Astrocyte of the spinal cord (primary cell): ENCODE measurements around the gene HOXA9.

Experiments used
- DNase-seq: peaks from one replicate; pipeline ENCODE4 v3.0.0; 2011; ENCODE audit warnings: low read depth, low spot score
- H3K4me3 ChIP-seq: 2 replicates; pipeline ENCODE4 v1.5.1; 2011; ENCODE audit warnings: low read depth, mild to moderate bottlenecking, low read length, moderate library complexity
- CTCF ChIP-seq: IDR thresholded peaks from 2 replicates; pipeline ENCODE4 v1.5.1; 2012; ENCODE audit warnings: low read depth, mild to moderate bottlenecking, low read length, inconsistent platforms
- in situ Hi-C: cut with HindIII; loops from 2 replicates; pipeline ENCODE4 v1.10.0; 2017; ENCODE audit warnings: low sequenced_read_pairs

The HOXA9 gene

GRCh38 chr7:27155816-27156507 is 9.4 kb downstream of the HOXA9 start:
- peak overlapping the region; percentile 55 for H3K4me3 ChIP-seq
- DNase-seq: peak; percentile 49
- TF ChIP-seq CTCF: no peak
- in situ Hi-C loops: loop anchor here (25.0 kb wide), 1 partner anchor 769 kb away; no protein-coding TSS in a partner anchor

- DNase-seq: peak; percentile 37
- H3K4me3 ChIP-seq: peak overlapping the region; percentile 55
- in situ Hi-C loops: loop anchor here (25.0 kb wide), 1 partner anchor 768 kb away; no protein-coding TSS in a partner anchor
- no peak for TF ChIP-seq CTCF
Measured at GRCh38 chr7:27154901-27155815, 10.2 kb downstream of the HOXA9 start.

- in situ Hi-C loops: loop anchor here (25.0 kb wide), 1 partner anchor 767 kb away; no protein-coding TSS in a partner anchor
- peak overlapping the region; percentile 55 for H3K4me3 ChIP-seq
- DNase-seq: no peak
- TF ChIP-seq CTCF: no peak
Measured at GRCh38 chr7:27154369-27154768, 11.0 kb downstream of the HOXA9 start.

- H3K4me3 ChIP-seq: peak overlapping the region; percentile 69
- in situ Hi-C loops: loop anchor here (25.0 kb wide), 1 partner anchor 766 kb away; no protein-coding TSS in a partner anchor
- DNase-seq: peak; percentile 1
- no peak for TF ChIP-seq CTCF
Measured at GRCh38 chr7:27153526-27153925, 11.8 kb downstream of the HOXA9 start.

- in situ Hi-C loops: loop anchor here (25.0 kb wide), 1 partner anchor 766 kb away; no protein-coding TSS in a partner anchor
- peak overlapping the region; percentile 69 for H3K4me3 ChIP-seq
- TF ChIP-seq CTCF: no peak
- DNase-seq: no peak
Measured at GRCh38 chr7:27152816-27153442, 12.4 kb downstream of the HOXA9 start.
